ENCODE results near the gene EMP1. TPM values are rescaled to one million over a fixed set of nuclear protein-coding genes. Genes with fewer than 3 reads are reported as not detected.
"Not testable (repeated sequence)": the region's sequence is repeated elsewhere in the genome, so short reads cannot be mapped to it uniquely, and the experiment has no call there.

EMP1 gene
- polyA plus RNA-seq, 1 donor from 2014 or later = 0.33 TPM

GRCh38 chr12:13258197-13258596 lies 61.7 kb downstream of the EMP1 start:
- no peaks in the 10 kb centered on the region for H3F3A ChIP-seq (ENCODE audit: insufficient read depth, low read length, poor library complexity, severe bottlenecking)
- H3K9me3 ChIP-seq (ENCODE audit: low read length) = no peaks in the 10 kb centered on the region
- H3K79me2 ChIP-seq (replicated peaks; ENCODE audit: insufficient read depth, low read length) = no peaks in the 10 kb centered on the region
- H3K9me2 ChIP-seq (ENCODE audit: insufficient read depth, low read length) = no peaks in the 10 kb centered on the region
- H3K36me3 ChIP-seq (ENCODE audit: insufficient read depth, low read length) = no peaks in the 10 kb centered on the region
- no peaks in the 10 kb centered on the region for H3K27me3 ChIP-seq (ENCODE audit: insufficient read depth, low read depth, low read length)
- no peak overlapping the region for H3K4me2 ChIP-seq (ENCODE audit: low read length)
- H3K4me3 ChIP-seq (ENCODE audit: low read length) = no peak overlapping the region
- no peak overlapping the region for H3K27ac ChIP-seq (ENCODE audit: low read length)
- TF ChIP-seq REST (IDR thresholded peaks at IDR 0.05; ENCODE audit: borderline replicate concordance) (no peak), CTCF (IDR thresholded peaks at IDR 0.05; ENCODE audit: poor library complexity, severe bottlenecking) (no peak), EZH2 (IDR thresholded peaks at IDR 0.05; ENCODE audit: borderline replicate concordance, insufficient read depth, low read length, poor library complexity, severe bottlenecking) (no peak), RAD21 (conservative IDR thresholded peaks at IDR 0.05) (no peak), SMC3 (conservative IDR thresholded peaks at IDR 0.05; ENCODE audit: poor library complexity) (no peak), EP300 (conservative IDR thresholded peaks at IDR 0.05; ENCODE audit: poor library complexity, severe bottlenecking) (no peak), POLR2AphosphoS5 (IDR thresholded peaks at IDR 0.05) (no peak), TAF1 (IDR thresholded peaks at IDR 0.05; ENCODE audit: low read depth) (no peak), MXI1 (conservative IDR thresholded peaks at IDR 0.05; ENCODE audit: poor library complexity, severe bottlenecking) (no peak)
- no peak overlapping the region for H2AFZ ChIP-seq (ENCODE audit: low read depth, low read length)
- H4K20me1 ChIP-seq (ENCODE audit: insufficient read depth) = no peaks in the 10 kb centered on the region
- H3K9ac ChIP-seq (ENCODE audit: low read length) = no peak overlapping the region

- TF ChIP-seq CTCF (IDR thresholded peaks at IDR 0.05; ENCODE audit: poor library complexity, severe bottlenecking) = no peak
- no peak for TF ChIP-seq EZH2 (IDR thresholded peaks at IDR 0.05; ENCODE audit: borderline replicate concordance, insufficient read depth, low read length, poor library complexity, severe bottlenecking)
- TF ChIP-seq EP300 (conservative IDR thresholded peaks at IDR 0.05; ENCODE audit: poor library complexity, severe bottlenecking) = no peak
- TF ChIP-seq SMC3 (conservative IDR thresholded peaks at IDR 0.05; ENCODE audit: poor library complexity) = no peak
- no peak for TF ChIP-seq TAF1 (IDR thresholded peaks at IDR 0.05; ENCODE audit: low read depth)
- TF ChIP-seq RAD21 (conservative IDR thresholded peaks at IDR 0.05) = no peak
- no peak for TF ChIP-seq MXI1 (conservative IDR thresholded peaks at IDR 0.05; ENCODE audit: poor library complexity, severe bottlenecking)
- TF ChIP-seq POLR2AphosphoS5 (IDR thresholded peaks at IDR 0.05) = no peak
- TF ChIP-seq REST (IDR thresholded peaks at IDR 0.05; ENCODE audit: borderline replicate concordance) = no peak
- Histone ChIP-seq H3K9me3 (ENCODE audit: low read length) (no peaks in the 10 kb centered on the region), H3K9me2 (ENCODE audit: insufficient read depth, low read length) (no peaks in the 10 kb centered on the region), H3K27ac (ENCODE audit: low read length) (no peak overlapping the region), H3K4me2 (ENCODE audit: low read length) (no peak overlapping the region), H3K27me3 (ENCODE audit: insufficient read depth, low read depth, low read length) (no peaks in the 10 kb centered on the region), H3K4me3 (ENCODE audit: low read length) (no peak overlapping the region), H2AFZ (ENCODE audit: low read depth, low read length) (no peak overlapping the region), H3F3A (ENCODE audit: insufficient read depth, low read length, poor library complexity, severe bottlenecking) (no peaks in the 10 kb centered on the region), H4K20me1 (ENCODE audit: insufficient read depth) (no peaks in the 10 kb centered on the region), H3K9ac (ENCODE audit: low read length) (no peak overlapping the region), H3K79me2 (replicated peaks; ENCODE audit: insufficient read depth, low read length) (no peaks in the 10 kb centered on the region), H3K36me3 (ENCODE audit: insufficient read depth, low read length) (no peaks in the 10 kb centered on the region)
Observed at GRCh38 chr12:13258717-13259119, 62.2 kb downstream of the EMP1 start.

- H3K27me3 ChIP-seq (ENCODE audit: insufficient read depth, low read depth, low read length); H3K36me3 ChIP-seq (ENCODE audit: insufficient read depth, low read length); H4K20me1 ChIP-seq (ENCODE audit: insufficient read depth); H3K4me3 ChIP-seq (ENCODE audit: low read length); H2AFZ ChIP-seq (ENCODE audit: low read depth, low read length); H3K27ac ChIP-seq (ENCODE audit: low read length); H3K79me2 ChIP-seq (replicated peaks; ENCODE audit: insufficient read depth, low read length); H3K4me2 ChIP-seq (ENCODE audit: low read length); H3K9me3 ChIP-seq (ENCODE audit: low read length); H3K9ac ChIP-seq (ENCODE audit: low read length); H3K9me2 ChIP-seq (ENCODE audit: insufficient read depth, low read length); H3F3A ChIP-seq (ENCODE audit: insufficient read depth, low read length, poor library complexity, severe bottlenecking): not testable (repeated sequence)
Observed at GRCh38 chr12:13259625-13260024, 63.1 kb downstream of the EMP1 start.
